Measurements from ENCODE around the gene RHBG.

RHBG gene

DNA sequence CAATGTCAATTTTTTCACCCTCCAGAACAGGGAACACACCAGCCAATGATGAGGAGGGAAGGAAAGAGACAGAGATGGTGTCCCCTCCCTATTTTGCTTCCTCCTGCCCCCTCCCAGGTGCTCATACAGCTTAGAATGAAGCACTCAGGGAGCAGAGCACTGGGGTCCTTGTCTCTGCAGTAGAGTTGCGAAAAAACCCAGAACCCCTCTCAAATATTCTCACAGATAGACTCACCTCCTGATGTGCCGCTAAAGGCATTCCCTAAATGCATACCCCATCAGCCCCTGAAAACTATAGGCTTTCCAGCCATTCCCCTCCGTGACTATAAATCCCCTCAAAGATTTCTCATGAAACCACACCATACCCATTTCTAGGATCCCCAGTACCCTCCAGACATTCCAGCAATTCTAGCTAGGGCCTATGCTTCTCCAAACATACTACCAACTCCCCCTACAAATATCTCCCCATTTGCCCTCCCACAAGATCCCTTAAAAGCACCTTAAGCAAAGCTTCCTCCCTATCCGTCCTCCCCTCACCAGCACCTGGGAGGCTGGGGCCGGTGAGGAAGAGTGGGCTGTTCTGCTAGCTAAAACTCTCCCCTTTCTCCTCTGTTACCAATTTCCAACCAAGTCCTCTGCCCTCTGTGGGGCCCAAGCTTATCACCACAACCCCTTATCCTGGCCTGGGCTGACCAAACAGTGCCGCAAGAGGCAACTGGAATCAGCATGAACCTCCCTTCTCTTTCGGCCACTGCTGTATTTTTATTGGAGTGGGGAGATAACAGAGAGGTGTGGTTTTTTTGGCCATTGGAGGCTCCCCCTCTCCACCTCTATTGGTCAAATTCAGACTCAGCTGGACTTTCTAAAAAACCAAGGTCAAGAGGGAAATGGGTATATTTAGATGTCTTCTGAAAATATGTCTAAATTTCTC is 54.7 kb downstream of the RHBG start:
- DNase-seq (ENCODE audit: low read depth in 4 of 4, low spot score in 1 of 4), result no peak

DNA sequence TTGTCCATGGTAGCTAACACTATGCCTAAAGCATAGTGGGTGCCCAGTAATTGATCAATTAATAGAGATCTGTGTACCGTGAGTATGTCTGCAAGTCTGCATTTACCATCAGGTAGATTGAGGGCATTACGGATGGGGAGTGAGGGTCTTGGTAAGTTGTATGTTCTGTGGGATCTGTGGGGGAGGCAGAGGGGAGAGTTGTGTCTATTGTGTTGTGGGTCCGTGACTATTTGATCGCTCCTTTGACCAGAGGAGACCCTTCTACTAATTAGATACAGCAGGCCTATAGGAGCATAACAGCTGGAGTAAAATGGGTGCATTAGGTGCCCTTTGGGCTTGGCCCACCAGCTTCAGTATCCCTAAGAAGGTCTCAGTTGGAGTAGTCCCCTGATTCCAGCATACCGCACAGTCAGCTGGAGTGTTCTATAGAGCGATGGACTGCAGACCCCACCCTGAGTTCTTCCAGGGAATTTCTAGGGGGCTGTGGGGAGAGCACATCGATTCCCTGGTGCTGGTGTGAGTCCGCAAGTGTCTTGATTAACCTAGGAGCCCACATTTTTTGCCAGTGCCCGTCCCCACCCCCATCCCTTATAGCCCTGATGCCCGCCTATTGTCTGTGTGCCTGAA is 55.9 kb downstream of the RHBG start:
- no peak for DNase-seq (ENCODE audit: low read depth in 4 of 4, low spot score in 1 of 4)

DNA sequence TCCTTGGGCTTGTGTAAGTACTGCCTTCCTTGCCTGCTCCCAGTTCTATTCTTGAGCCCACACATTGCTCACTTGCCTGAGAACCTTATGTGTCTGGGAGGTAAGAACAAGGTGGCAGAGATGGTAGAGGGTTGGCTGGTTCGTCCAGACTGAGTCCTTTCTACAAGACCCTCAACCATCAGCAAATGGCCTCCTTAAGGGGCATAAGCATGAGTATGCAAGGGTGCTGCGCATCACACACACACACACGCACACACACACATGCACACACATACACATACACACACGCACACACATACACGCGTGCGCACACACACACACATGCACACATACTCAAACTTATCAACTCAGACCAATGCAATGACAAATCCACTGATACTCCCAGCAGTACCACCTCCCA is 56.9 kb downstream of the RHBG start:
- no peak for DNase-seq (ENCODE audit: low read depth in 4 of 4, low spot score in 1 of 4)

DNA sequence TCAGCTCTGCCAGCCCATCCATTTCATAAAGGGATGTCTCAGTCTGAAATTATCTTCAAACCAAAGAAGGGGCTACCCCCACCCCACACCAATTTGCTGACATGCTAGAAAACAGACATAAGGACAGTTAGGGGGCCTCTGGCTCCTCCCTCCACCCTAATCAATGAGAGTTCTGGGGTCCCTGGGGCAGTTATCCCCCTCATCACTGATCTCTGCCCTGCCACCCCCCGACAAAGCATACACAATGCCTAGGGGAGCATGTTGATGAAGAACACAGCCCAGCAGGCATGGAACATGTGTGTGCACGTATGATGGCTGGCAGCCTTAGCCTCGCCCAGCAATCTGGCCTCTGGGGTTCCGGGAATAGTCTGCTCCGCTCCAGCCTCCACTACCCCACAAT is 58.9 kb downstream of the RHBG start:
- DNase-seq (ENCODE audit: low read depth in 4 of 4, low spot score in 1 of 4), result no peak

DNA sequence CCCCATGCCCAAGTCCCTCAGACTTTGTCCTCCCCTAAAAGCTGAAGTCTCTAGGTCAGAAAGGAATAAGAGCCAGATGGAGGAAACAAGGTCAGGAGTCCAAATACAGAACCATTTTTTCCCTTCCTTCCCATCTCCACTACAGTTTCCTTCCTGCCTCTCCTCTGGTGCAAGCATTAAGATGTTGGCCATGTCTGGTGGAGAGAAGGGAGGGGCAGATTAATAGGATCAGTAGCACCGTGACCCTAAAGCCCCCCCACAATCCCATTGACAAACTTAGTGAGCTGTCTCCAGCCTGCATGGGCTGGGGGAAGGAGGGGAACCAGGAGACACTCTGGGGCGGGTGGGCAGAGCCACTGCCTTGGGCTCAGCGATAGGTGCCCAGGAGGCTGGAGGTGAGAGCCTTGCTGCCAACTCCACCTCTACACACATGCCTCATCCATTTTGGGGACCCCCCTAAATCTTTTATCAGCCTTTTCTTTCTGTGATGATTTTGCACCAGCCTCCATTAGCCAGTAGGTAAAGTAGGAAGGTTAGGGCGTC is 59.8 kb downstream of the RHBG start:
- no peak for DNase-seq (ENCODE audit: low read depth in 4 of 4, low spot score in 1 of 4)

DNA sequence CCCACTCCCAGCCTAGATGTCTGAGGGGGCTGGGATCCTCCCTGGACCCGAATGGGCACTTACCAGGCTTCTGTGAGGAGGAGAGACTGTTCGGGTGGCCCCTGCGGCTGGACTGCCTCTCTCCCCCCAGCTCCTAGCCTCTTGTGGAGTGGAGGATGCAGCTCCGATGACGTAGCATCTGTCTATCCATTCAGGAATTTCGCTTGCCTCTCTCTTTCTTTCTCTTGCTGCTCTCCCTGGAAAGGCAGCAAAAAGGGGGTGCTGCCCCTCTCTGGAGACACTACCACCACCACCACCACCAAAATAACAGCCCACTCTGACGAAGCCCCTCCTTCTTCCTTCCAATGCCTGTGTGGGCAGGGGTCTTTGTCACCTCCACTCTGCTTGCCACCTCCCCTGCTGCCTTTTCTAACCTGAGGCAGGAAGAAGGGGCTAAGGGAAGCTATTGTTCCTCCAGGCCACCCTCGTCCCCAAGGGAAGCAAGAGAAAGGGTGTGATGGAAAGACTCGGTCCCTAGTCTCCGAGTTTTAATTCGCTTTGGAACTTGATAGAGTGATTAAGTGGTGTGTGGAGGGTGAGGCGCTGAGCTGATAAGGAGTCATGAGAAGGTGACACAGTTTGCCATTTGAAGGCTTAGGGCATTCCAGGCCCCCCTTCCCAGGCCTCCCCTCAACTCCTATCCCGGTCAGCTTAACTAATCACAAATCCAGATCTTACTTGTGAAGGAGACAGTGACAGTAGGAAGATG is 60.5 kb downstream of the RHBG start:
- no peak for DNase-seq (ENCODE audit: low read depth in 4 of 4, low spot score in 1 of 4)

DNA sequence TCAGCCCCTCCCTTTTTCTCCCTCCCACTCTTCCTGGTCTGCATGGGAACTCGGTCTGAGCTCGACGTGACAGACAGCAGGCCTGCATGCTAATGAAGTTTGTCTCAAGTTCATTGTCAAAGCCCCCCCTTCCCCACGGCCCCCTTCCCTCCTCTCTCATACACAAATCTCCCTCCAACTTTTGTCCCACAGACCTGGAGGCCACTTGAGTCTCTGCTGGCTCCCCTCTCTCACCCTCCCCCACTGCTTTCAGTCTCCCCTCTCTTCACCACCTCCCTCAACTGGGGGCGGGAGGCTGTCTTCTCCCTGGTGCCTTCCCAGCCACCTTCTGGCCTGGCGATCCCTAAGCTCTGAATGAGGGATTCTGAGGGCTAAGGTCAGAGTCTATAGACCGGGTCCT is 61.3 kb downstream of the RHBG start:
- DNase-seq (ENCODE audit: low read depth in 4 of 4, low spot score in 1 of 4), result no peak

DNA sequence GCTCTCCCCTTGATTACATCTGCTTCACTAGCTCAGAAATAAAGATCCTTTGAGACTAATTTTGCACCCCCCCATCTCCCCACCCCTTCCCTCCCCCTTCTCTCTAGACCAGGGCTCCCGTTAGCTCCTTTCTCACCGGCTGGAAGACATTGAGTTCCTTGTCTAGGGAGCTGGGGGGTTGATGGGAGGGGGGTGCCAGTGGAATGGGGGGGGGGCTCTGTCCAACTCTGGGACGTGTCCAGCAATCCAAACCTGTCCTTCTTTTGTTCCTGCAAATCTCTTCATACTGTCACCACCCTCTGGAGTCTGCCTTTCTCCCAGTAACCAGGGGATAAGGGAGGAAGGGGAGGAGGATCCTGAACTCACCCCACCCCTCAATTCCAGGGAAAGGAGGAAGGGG is 61.9 kb downstream of the RHBG start:
- no peak for DNase-seq (ENCODE audit: low read depth in 4 of 4, low spot score in 1 of 4)

DNA sequence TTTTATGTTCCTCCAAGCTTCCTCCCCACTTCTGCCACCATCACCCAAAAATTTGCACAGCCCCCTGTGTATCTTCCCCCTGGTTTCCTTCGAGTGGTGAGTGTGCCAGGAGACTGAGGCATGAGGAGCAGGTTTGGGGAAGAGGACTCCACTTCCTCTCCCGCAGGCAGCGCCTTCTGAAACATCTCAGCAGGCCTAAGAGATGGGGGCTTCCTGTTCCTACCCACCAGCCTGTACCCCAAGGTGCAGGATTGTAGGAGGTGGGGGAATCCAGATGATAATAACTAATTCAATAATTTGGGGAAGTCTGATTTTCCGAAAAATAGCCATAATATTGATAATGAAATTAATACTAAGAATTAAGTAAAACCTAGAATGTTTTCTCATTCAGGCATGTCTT is 62.4 kb downstream of the RHBG start:
- no peak for DNase-seq (ENCODE audit: low read depth in 4 of 4, low spot score in 1 of 4)

DNA sequence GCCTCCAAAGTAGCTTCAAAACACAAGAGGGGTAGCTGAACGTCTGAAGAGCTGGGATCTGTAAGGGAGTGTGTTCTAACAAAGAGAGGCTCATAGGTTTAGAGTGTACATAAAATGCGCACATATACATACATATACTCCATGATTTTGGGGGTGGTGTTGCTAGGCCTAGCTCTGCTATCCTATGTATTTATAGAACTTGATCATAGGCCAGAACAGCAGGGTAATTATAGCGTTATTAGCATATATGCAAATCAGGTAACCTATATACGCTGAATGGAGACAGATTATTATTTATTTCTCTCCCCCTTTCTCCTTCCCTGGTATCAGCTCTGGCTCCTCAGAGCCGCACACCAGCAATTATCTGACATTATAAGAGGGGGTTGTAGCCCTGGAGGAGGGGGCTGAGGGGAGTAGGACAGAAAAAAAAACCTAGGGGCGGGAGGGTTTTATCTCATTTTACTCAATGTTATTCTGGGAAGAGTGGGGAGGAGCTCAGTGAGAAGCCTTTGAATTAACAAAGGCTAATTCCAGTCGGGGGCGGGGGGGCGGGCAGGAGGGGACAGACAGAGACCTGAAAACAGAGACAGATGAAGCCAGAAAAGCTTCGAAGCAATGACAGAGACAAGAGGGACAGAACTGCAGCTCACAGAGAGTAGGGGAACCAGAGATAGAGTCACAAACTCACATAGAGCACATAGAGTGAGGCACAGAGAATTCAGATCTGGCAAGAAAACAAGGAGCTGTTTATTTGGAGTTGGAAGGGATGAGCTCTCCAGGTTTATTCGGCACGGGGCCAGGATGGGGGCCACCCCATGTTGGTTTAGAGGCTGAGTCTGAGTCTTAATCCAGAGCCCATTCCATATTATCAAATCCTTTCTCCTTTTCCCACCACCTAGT is 63.0 kb downstream of the RHBG start:
- no peak for DNase-seq (ENCODE audit: low read depth in 4 of 4, low spot score in 1 of 4)

DNA sequence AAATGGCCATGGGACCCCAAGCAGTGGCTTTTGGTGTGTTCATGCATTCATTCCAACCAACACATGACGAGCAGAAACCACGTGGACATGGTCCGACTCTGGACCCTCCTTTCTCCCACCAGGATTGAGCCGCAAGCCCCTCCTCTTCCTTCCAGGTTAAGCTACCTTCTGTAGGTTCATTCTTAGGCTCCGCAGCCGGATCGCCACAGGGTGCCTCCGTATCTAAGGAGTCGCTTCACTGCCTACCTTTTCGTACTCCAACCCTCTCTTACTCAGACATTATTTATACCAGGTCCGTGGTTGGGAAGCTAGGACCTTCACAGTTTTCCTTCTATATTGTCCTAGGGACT is 63.6 kb downstream of the RHBG start:
- no peak for DNase-seq (ENCODE audit: low read depth in 4 of 4, low spot score in 1 of 4)

DNA sequence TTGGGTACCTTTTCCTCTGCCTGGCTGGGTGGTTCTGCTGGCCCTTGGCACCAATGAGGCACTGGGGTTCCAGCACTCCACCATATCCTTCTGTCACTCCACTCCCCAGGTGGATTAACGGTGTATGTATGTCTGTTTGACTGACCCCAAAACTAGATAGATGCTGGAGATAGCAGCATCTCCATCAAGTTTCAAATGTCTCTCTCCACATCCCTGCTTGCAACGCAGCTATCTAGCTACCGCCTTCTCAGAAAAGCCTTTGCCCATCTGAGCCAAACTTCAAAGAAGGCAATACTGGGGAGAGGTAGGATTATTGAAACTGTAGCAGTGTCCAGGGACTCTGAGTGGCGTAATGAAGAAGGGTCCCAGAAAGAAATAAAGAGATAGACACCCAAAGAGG is 64.0 kb downstream of the RHBG start:
- no peak for DNase-seq (ENCODE audit: low read depth in 4 of 4, low spot score in 1 of 4)

DNA sequence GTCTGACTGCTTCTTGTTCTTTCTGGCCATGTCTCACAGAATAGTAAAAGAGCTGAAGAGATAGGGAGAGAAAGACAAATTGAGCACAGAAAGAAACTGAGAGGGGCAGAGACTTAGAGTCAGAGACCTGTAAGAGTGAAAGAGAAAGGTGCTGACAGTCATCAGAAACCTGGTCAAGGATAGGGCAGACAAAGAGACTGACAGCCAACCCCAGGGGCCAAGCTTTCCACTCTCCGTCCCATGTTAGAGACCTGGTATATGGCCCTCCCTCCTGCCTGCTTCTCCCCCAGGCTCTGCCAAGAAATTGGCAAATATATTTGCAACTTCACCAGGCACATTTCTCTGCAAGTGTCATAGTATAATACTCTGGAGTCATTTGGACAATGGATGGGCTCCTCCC is 64.6 kb downstream of the RHBG start:
- DNase-seq (ENCODE audit: low read depth in 4 of 4, low spot score in 1 of 4), result no peak

All from stimulated activated CD4-positive, alpha-beta T cell treated with anti-CD3 and anti-CD28 coated beads, Interleukin-1b, Interleukin-23, amount 100 ng/mL, for 24 hours (primary cell).